GM19239 (cell line): ENCODE results near the gene MAP7.

Experiments
- DNase-seq: peaks from one replicate; pipeline ENCODE4 v3.0.0; 2011; ENCODE audit warnings: low spot score; ENCODE audit not compliant: insufficient read length
- FAIRE-seq: peaks from 2 replicates; lab custom pipeline; 2011; peaks lifted over from hg19 to GRCh38; lab: Jason Lieb, UNC

Gene MAP7

DNA sequence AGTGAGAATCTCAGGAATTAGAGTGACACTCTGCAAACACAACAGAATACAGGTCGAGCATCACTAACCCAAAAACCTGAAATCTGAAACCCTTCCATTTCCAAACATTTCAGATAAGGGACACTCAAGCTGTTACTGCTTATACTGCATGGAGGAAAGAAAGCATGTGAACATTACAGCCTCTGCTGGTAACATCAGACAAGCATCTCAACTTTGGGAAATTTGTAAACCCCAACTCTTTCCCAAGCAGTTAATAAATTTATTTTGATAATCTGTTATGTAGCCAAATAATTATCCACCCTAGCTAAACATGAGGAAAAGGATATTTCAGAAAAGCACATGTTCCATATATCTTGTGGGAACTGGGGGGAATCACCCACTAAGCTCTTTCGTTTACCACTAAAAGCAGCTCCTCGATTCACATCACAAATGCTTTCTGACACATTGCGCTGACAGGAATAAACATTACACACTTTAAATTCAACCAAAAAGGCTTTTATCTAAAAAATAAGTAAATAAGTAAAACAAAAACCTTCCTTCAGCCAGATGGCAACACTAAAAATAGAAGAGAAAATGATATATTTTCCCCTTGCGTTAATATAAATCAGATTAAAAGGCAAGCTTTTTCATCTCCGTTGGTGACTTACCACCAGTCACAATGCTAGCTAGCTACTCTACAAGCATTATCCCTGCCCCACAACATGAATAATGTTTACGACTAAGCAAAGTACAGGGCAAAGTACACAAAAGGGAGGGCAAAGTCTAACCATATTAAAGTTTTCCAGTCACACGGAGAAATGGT is 120.8 kb downstream of the MAP7 start:
- DNase-seq (no peak), FAIRE-seq (no peak)

DNA sequence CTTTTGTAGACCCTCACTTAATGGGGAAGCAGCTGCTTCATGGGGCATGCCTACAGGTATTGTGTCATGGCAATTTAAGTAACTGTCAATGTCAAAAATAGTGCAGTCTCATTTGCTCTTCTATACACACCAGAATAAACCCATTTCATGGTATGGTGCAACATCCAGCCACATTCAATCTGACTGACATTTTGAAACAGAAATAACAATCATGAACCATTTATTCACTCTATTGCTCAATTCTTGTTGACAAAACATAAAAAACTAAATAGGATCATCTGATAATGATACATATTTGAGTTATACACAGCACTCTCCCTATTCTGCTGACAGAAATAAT is 122.9 kb downstream of the MAP7 start:
- no peak for FAIRE-seq
- DNase-seq: no peak

DNA sequence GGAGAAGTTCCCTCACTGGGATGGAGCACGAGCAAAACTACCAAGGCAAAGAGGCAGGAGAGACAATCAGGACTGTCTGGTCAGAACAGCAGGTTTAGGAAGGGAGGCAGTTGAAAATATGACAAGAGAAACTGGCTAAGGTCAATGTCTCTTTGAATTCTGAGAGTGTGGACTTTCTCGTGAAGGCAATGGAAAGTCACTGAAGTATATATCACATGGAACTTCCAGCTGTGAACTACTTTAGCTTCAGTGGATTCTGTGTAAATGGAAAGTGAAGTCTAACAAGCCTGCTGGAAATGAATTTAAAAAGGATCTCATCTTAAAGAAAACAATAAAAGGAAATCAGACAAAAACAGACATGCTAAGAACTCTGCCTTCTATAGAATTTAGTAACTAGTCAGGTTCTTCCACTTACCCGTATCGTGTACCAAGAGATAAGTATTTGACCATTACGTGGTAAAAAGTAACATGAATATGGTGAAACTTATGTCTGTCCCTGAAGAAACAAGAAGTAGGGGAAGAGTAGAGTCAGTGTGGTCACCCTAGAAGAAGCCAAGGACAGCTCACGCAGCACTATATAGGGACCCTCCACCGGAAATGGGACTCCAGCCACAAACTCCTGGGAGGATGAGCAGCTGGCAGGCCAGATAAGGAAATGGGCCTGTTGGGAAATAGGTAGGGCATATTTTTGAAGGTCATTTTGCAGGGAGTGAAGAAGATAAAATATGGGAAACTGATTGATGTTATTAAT is 123.4 kb downstream of the MAP7 start:
- FAIRE-seq: no peak
- no peak for DNase-seq

DNA sequence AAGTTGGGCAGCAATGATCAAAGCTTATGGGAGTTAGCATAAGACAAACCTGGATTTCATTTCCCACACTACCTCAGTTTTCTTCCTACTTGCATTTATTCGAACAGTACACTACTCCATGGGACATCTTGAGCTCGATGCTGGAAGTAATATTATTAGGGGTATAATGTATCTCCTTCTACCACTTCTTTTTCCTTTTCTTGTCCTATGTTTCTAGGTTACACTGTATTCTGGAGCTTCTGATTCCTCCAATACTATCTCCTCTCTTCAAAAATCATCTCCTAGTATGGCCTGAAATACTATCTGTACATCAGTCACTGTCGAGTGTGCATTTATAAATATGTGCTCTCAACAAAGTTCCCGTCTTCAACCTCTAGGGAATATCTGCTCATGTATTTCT is 124.4 kb downstream of the MAP7 start:
- FAIRE-seq: no peak
- no peak for DNase-seq

DNA sequence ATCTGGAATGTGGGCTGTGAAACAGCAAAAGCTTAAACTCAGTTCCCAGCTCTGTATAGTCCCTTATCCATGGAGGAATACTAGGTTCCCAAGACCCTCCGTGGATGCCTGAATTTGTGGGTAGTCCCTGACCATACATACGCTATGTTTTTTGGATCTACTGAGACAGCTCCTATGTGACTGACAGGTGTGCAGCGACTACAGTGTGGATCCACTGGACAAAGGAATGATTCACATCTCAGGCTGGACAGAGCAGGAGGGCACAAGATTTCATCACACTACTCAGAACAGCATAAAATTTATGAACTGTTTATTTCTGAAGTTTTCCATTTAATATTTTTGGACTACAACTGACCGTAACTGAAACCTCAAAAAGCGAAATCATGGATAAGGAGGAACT is 125.3 kb downstream of the MAP7 start:
- FAIRE-seq (no peak), DNase-seq (no peak)

DNA sequence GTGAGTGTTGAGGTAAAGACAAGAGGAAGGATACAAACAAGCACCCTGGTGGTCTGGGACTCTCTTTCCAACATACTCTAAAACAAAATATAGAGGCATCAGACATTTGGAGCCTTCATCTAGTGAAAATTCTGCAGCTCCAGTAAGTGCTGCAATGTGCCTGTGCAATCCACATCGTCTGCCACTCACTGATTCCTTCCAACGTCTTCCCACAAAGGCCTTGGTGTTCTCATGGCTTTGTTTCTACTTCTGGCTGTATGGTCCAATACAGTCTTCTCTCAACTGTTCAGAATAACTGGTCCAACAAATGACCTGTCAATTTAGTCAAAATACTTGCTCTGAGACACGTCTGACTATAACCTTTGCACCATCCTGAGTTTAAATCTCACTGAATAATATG is 125.8 kb downstream of the MAP7 start:
- no peak for FAIRE-seq
- DNase-seq: no peak

DNA sequence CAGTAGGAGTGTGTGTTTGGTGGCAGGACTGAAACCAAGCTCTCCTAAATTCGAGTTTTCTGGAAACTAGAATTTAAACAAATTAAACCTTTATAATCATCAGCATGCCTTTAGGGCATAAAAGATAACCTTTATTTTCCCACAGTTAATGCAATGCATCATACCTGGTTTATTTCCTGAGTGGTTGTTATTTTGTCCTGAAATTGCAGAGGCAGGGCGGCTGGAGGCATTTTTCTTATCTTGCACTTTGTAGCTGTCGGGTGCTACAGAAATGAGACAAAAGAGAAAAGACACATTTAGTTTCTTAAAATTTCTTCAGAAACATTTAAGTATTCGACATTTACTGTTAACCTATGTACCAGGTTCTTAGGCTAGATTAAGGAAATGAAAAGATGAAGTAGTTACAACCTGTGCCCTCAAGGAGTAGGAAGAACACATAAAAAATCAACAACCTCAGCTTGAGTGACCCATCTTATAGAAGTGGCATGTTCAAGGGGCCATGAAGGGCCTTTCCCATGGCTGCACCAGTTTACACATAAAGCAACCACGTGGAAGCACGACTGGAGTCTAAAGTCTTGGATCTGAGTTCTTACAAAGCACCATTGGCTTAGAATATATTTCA is 128.6 kb downstream of the MAP7 start:
- FAIRE-seq (no peak), DNase-seq (no peak)

DNA sequence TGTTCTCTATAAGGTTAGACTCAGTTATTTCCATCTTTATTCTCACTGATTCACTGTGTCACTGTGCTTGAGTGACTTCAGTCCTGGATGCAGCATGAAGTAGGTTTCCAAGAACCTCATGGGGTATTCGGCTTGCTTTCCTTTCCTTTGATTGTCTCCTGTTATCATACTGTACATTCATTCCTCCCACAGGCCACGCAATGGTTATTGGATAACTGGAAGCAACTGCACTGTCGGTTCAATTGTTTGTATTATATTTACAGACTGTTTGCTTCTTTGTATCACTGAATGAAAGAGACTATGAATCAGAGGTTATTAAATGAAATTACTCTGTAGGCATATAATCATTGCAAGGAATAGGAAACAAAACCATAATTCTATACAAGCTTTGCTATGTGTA is 129.4 kb downstream of the MAP7 start:
- DNase-seq: no peak
- no peak for FAIRE-seq

DNA sequence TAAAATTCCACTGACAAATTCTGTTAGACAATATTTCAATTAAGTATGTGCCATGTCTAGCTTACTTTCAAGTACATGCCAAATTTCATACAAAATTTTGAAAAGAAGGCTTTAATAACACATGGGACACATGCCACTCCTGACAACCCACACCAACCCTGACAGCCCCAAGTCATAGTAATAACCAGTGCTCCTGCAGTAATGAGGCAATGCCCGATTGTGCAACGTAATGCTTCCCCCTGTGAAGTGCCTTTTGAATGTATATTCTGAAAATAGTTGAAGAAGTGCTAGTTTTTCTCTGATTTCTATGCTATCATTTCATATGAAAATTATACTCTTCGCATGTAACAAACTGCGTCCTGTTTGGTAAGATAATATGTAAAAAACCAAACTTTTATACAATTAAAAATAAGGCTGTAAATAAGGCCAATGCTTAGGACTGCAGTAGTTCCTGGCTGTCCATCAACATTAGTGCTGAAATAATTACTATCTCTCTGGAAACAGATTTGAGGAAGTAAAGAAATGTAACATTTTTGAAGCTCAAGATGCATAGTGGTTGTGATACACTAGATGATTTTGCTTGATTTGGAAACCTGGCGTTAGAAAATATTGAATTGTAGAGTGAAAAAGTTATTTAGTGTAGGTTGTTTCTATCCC is 134.7 kb downstream of the MAP7 start:
- FAIRE-seq (no peak), DNase-seq (no peak)

DNA sequence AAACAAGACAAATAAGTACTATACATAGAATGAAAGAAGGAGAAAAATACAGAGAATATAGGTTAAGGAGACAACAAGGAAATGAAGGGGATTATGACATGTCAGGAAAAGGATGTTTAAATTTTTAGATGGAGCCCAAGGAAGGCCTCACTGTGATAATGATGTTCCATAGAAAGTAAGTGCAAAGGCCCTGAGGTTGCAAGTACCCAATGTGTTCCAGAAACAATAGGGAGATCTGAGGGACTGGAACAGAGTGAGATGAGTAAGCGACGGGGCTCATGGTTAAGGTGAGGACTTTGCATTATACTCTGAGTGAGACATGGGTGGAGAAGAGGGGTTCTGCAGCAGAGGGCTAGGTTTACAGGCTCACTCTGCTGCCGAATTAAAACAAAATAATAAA is 137.8 kb downstream of the MAP7 start:
- no peak for DNase-seq
- FAIRE-seq: no peak

DNA sequence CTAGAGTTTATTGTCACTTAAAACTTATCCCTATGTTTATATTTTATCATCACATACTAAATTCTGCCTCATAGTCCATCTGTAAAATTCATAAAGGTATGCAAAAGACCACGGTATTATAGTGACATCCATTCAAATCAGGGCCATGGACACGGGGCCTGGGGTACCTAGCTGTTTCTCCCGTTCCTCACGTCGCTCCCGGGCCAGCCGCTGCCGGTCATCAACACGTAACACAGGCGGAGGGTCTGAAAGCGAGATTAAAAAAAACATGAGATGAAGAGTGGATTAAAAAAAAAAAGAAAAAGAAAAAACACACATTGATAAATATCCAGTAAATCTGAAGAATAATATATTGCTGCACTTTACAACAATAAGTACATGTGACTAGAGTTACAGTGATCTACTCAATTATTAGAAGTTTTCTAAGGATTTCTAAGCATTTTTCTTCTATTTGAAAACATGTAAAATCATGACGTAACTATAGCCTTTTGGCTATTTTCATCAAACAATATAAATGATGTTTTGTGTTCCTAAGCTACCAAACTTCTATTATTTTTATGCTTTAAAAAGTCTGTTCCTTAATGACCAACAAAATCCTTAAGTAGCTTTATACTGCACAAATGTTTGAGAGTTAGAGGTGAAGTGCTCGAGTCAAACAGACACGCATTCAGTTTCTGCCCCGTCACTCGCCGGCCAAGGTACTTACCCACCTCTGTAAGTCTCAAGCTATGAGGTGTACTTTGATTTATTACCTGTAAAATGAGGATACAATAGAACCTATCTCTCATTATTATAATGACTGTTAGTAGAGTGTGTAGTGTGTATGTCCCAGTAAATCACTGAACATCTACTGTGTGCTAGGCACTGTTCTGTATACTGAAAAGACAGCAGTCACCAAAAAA is 138.5 kb downstream of the MAP7 start:
- DNase-seq (no peak), FAIRE-seq (no peak)

DNA sequence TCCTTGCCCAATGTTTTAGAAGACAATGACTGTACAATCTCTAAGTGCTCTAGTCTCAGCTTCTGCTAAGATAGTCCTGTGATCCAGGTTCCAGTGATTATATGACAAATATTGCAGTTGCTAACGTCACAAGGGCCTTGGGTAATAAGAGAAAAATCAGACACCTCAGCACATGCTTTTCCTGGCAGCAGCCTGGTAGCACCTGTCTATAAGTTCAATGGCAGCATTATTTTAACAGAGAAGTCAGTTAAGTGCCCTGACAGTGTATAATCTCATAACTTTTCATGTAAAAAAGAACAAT is 139.2 kb downstream of the MAP7 start:
- DNase-seq (no peak), FAIRE-seq (no peak)

DNA sequence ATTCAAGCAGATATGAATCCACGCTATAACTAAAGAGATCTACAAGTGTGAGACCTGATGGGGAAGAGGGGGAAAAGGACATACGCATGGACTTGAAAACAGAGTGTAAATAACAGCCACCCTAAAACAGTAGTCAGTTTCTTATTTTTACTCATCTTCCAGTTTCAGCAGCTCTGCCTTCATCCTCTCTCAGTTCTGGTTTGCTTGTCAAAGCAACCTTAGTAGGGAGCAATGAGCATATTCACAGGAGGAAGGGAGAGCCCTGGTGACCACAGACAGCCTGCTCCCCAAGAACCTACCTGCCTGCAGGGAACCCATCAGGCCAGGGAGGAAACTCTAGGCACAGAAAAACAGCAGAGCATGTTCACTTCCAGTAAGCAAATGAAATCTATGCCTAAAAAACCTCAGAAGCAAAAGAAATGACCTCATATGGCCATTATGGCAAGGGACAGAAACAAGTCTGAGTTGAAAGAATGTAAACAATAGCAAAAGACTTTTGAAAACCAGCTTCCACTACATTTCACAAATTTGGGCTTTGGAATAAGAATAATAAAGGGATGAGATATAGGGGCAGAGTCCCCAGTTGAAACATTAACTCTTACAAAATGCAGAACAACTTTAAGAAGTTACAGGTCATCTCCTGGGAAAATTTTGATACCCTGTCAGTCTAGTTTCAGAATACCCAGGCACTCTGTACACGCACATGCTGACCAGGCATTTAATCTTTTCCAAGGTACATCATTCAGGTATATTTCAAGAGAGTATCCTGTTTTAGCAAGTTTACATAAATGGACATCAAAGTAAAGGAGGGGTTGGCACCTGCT is 139.8 kb downstream of the MAP7 start:
- DNase-seq: no peak
- peak; percentile 35 for FAIRE-seq

DNA sequence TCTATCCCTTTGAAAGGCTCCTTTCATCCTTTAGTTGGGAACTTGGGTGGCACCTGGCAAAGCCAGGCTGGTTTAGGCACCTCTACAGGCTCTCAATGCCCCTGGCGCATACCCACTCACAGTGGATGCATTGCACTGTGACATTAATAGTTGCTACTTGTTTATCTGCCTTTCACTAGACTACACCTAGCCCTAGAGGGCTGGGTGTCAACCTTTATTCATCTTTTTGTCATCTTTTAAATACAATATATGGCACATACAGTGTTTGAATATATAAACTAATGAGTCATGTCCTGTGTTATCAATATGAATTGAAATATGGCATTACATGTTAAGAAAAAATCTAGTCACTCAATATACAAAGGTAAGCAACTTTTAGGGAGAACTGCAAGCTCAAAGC is 140.6 kb downstream of the MAP7 start:
- DNase-seq (no peak), FAIRE-seq (no peak)

DNA sequence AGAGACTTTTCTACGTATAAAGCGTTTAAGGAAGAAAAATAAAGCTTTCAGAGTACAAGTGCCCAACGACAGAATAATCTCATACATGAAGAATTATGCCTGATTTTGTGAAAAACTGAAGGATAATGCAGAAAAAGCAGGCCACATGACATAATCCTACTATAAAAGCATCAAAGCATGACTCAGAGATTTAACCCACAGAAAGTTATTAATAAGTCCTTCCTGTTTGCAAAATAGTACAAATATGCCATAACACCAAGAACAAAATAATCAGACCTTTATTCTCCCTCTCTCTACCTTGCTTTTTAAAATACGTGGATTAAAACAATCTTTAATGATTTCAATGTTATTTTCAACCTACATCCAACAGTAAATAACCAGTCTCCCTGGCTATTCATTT is 142.0 kb downstream of the MAP7 start:
- DNase-seq (no peak), FAIRE-seq (no peak)

DNA sequence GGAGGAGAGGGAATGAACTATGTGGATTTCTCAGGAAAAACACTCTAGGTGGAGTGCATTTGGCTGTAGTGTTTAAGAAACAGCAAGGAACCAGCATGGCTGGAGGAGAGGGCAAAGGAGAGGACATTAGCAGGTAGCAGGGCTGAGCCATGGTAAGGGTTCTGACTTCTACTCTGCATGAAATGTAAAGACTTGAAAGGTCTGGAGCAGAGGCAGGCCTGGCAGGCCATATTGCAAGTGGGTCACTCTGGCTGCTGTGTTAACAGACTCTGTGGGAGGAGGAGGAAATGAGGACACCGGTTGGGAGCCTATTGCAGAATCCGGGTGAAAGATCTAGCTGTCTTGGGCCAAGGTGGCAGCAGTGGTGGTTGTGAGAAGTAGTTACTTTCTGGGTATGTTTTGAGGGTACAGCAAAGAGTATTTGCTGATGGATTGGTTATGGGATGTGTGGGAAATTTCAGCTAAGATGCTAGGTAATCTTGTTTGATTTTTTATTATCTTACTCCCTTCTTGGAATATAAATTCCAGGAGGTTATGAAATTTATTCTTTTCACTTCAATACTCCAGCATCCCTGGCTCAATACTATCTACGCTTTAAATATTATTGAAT is 144.7 kb downstream of the MAP7 start:
- DNase-seq (no peak), FAIRE-seq (no peak)

DNA sequence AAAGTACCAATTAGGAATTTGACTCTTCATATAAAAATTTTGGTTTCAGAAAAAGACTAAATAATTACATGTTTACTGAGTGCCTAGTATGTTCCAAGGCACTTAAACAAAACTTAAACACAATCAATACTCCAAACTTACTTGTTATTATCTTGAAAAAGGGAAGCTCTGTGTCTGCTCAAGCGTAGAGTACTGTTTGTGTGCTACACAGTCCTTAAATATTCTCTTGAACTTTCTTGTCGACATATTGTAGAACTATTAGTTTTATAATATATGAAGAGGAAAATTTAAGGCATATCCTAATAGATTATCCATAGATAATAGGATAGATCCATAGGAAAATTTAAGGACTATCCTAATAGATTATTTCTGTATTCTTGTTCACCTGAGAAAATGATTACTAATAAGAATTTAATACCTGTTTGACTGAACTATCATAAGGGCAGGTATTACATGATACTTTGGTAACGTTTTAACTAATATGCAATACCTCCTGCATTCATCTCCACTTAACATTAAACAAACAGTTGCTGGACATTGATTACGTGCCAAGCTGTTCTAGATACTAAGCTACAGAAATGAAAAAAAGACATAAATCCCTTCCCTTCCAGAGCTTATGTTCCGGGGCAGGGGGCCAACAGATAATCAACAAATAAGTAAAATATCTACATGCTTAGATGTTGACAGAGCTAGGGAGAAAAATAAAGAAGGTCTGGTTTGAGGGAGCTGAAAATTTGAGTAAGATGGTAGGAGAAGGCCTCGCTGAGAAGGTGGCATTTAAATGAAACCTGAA is 145.4 kb downstream of the MAP7 start:
- no peak for FAIRE-seq
- DNase-seq: no peak

DNA sequence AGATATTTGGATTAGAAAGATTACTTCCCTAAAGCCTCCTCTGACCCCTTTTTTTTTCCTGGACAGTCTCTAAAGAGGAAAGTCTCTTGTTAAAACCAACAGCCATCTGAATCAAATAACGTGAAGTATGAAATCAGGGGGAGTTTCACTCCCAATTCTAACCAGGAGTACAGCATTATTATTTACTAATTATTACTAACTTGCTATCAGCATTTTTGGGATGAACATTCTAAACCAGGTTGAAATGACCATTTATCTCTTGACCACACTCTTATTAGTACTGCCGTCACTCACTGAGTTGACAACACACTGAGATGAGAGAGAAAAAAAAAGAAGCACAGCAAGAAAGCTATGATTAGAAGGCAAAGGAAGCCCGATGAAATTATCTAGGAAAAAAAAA is 146.2 kb downstream of the MAP7 start:
- FAIRE-seq (no peak), DNase-seq (no peak)
